Glutamatergic neuron (in vitro differentiated cells): Measurements from ENCODE around the gene LGR6. TPM values are rescaled to one million over a fixed set of nuclear protein-coding genes. Genes with fewer than 3 reads are reported as not detected.

ENCODE experiments used
- DNase-seq: peaks from one replicate; pipeline ENCODE4 v3.0.0; 2022
- H3K27ac Mint-ChIP-seq: one replicate; pipeline ENCODE4 v1.8.0; 2020; ENCODE audit warnings: mild to moderate bottlenecking, mixed read lengths, inconsistent platforms; ENCODE audit not compliant: unreplicated experiment
- H3K27me3 Mint-ChIP-seq: one replicate; pipeline ENCODE4 v1.8.0; 2020; ENCODE audit warnings: mild to moderate bottlenecking, moderate library complexity, mixed read lengths, inconsistent platforms; ENCODE audit not compliant: unreplicated experiment
- H3K36me3 Mint-ChIP-seq: one replicate; pipeline ENCODE4 v1.8.0; 2020; ENCODE audit warnings: mild to moderate bottlenecking, mixed read lengths, inconsistent platforms; ENCODE audit not compliant: unreplicated experiment
- H3K4me1 Mint-ChIP-seq: one replicate; pipeline ENCODE4 v1.8.0; 2020; ENCODE audit warnings: mild to moderate bottlenecking, low read depth, mixed read lengths, inconsistent platforms; ENCODE audit not compliant: unreplicated experiment
- H3K4me3 Mint-ChIP-seq: one replicate; pipeline ENCODE4 v1.8.0; 2020; ENCODE audit warnings: mild to moderate bottlenecking, mixed read lengths, inconsistent platforms; ENCODE audit not compliant: unreplicated experiment
- H3K9me3 Mint-ChIP-seq: one replicate; pipeline ENCODE4 v1.8.0; 2020; ENCODE audit warnings: mild to moderate bottlenecking, moderate library complexity, mixed read lengths, inconsistent platforms; ENCODE audit not compliant: unreplicated experiment
- CTCF ChIP-seq: fragments of 200-600 bp; sonication (generic); IDR thresholded peaks from one replicate; pipeline ENCODE4 v1.5.0; 2021; ENCODE audit not compliant: partially characterized antibody, unreplicated experiment
- total RNA-seq: library from RNA; stranded (reverse); fragmentation: NEBNext Ultra II Directional; extraction: Animal tissue kit (Norgen Biotek cat#: 25700); gene quantifications from one replicate; pipeline ENCODE4 v1.2.1, GENCODE V29; 2021; ENCODE audit not compliant: unreplicated experiment

Gene LGR6
- total RNA-seq, 1 donor from 2014 or later: 0.37 TPM

GRCh38 chr1:202244841-202245261, 51.3 kb downstream of the LGR6 start:
- no peak overlapping the region for H3K4me3 Mint-ChIP-seq
- no peak for DNase-seq

GRCh38 chr1:202245391-202245790, 51.8 kb downstream of the LGR6 start:
- no peak for DNase-seq
- H3K27ac Mint-ChIP-seq: no peak overlapping the region
- peaks cover 3% of the 10 kb centered on the region for H3K9me3 Mint-ChIP-seq
- H3K4me3 Mint-ChIP-seq: no peak overlapping the region
- no peaks in the 10 kb centered on the region for H3K36me3 Mint-ChIP-seq
- peaks cover 8% of the 10 kb centered on the region for H3K4me1 Mint-ChIP-seq
- H3K27me3 Mint-ChIP-seq: peaks cover 5% of the 10 kb centered on the region
- TF ChIP-seq CTCF: no peak

More at GRCh38 chr1:202244841-202245261, 51.3 kb downstream of the LGR6 start:
- Mint-ChIP-seq H3K9me3 (peaks cover 3% of the 10 kb centered on the region), H3K4me1 (peaks cover 8% of the 10 kb centered on the region), H3K27me3 (peaks cover 6% of the 10 kb centered on the region), H3K36me3 (no peaks in the 10 kb centered on the region), H3K27ac (no peak overlapping the region)
- no peak for TF ChIP-seq CTCF

GRCh38 chr1:202247104-202247503, 53.5 kb downstream of the LGR6 start:
- peaks cover 5% of the 10 kb centered on the region for H3K9me3 Mint-ChIP-seq
- H3K4me3 Mint-ChIP-seq: no peak overlapping the region
- H3K36me3 Mint-ChIP-seq: no peaks in the 10 kb centered on the region
- peaks cover 12% of the 10 kb centered on the region for H3K4me1 Mint-ChIP-seq
- peaks cover 4% of the 10 kb centered on the region for H3K27me3 Mint-ChIP-seq
- DNase-seq: no peak
- no peak overlapping the region for H3K27ac Mint-ChIP-seq
- no peak for TF ChIP-seq CTCF

GRCh38 chr1:202247837-202248795, 54.5 kb downstream of the LGR6 start:
- TF ChIP-seq CTCF: no peak
- Mint-ChIP-seq H3K27me3 (peaks cover 4% of the 10 kb centered on the region), H3K36me3 (no peaks in the 10 kb centered on the region), H3K27ac (no peak overlapping the region), H3K4me1 (peaks cover 12% of the 10 kb centered on the region), H3K4me3 (no peak overlapping the region), H3K9me3 (peaks cover 5% of the 10 kb centered on the region)
- no peak for DNase-seq

GRCh38 chr1:202248861-202249260, 55.3 kb downstream of the LGR6 start:
- H3K9me3 Mint-ChIP-seq: peaks cover 5% of the 10 kb centered on the region
- TF ChIP-seq CTCF: no peak
- peak overlapping the region; percentile 29 for H3K27ac Mint-ChIP-seq
- DNase-seq: no peak
- peaks cover 4% of the 10 kb centered on the region for H3K27me3 Mint-ChIP-seq
- peaks cover 12% of the 10 kb centered on the region for H3K4me1 Mint-ChIP-seq
- H3K36me3 Mint-ChIP-seq: no peaks in the 10 kb centered on the region
- peak overlapping the region; percentile 17 for H3K4me3 Mint-ChIP-seq
